K562 treated with DMSO at 1 percent for 4 hours (cell line): ENCODE data around the gene SEMA4G. TPM values are rescaled to one million over a fixed set of nuclear protein-coding genes. Genes with fewer than 3 reads are reported as not detected.

Experiments used
- total RNA-seq: library from RNA; unstranded; fragments of 300-600 nt; gene quantifications from 2 replicates; pipeline ENCODE4 v1.2.3, GENCODE V29; 2022; ENCODE audit not compliant: insufficient read depth

The SEMA4G gene
- total RNA-seq = 1.4 and 1.5 TPM in 2 replicates

DNA sequence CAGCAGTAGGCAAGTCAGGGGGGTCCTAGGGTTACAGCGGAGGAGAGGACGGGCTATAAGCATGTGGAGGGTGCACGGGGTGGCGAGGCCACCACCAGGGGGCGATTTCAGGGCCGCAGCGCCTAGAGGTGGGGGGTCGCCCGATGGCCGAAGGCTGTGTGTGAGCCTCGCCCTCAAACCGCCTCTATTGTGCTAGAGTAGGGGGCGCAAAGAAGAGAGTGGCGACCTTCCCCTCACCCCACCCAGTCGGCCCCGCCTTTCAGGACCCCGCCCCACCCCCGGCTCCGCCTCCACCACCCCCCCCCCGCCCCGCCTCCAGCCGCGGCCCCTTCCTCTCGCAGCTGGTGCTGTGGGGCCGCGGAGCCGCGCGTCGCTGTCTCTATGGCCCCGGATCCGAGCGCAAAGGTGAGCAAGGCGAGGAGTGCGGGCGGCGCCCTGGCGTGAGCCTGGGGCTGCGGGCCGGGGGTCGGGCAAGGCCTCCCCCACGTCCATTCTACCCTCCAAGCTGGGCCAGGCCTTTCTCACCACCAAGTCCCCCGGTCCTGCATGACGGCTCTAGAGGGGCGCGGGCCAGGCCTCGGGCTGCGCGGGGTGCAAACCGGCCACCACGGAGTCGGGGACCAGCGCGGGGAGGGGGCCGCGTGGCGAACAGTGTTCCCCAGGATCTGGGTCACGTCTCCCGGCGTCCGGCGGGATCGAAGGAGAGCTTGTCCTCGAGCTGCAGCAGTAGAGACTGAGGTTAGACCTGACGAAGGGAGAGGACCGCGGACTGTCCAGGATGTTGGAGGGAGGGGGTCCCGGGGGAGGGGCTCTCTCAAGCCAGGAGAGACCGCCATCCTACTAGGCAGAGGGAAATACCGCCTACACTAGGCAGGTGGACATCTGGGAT lies at the start of gene SEMA4G:
Gene SEMA4G, plus strand, starts transcription at position 318 of the 889 bp plus-strand sequence. CDS start 3,409 bp downstream, outside the sequence.

GRCh38 chr10:100986952-100987684 lies 17.8 kb downstream of the SEMA4G start, which contains the start of the genes MRPL43 and TWNK:
Gene MRPL43 (minus strand): TSS chr10:100987497. CDS start chr10:100987443, 54 bp downstream.
Gene TWNK (plus strand): TSS chr10:100987543. CDS start chr10:100988211, 668 bp downstream.

GRCh38 chr10:100999742-101000126 lies 30.4 kb downstream of the SEMA4G start, which contains the start of gene LZTS2:
Gene LZTS2 (plus strand): TSS chr10:100999808. CDS start chr10:101002539, 2,731 bp downstream.

Other genes with a start within 250 kb of the SEMA4G start
- not detected in 2 replicates for gene PAX2, start 223.9 kb upstream of the SEMA4G start, total RNA-seq
- 7.7 and 13.0 TPM in 2 replicates for gene SLF2, start 56.5 kb upstream of the SEMA4G start, total RNA-seq
- gene MRPL43, start 18.0 kb downstream of the SEMA4G start, total RNA-seq = 39.6 and 47.3 TPM in 2 replicates
- 4.1 and 6.2 TPM in 2 replicates for gene TWNK, start 18.0 kb downstream of the SEMA4G start, total RNA-seq
- 34.8 and 40.0 TPM in 2 replicates for gene LZTS2, start 30.3 kb downstream of the SEMA4G start, total RNA-seq
- gene PDZD7, start 61.6 kb downstream of the SEMA4G start, total RNA-seq = 0.46 TPM in 1 of 2 replicates, not detected in the other
- gene SFXN3, start 61.7 kb downstream of the SEMA4G start, total RNA-seq = 1.3 and 3.2 TPM in 2 replicates
- 13.4 and 16.8 TPM in 2 replicates for gene KAZALD1, start 92.5 kb downstream of the SEMA4G start, total RNA-seq
- gene TLX1, start 161.8 kb downstream of the SEMA4G start, total RNA-seq = 0.24 and 0.56 TPM in 2 replicates